NCI-H187 treated with DMSO at 0.1 percent for 48 hours (cell line): ENCODE measurements around the gene BMPR1A.
"Not testable (repeated sequence)": the region's sequence is repeated elsewhere in the genome, so short reads cannot be mapped to it uniquely, and the experiment has no call there.

ENCODE experiments used
- DNase-seq: peaks from one replicate; lab custom pipeline; 2025; lab: John Stamatoyannopoulos, UW

The BMPR1A gene

DNA sequence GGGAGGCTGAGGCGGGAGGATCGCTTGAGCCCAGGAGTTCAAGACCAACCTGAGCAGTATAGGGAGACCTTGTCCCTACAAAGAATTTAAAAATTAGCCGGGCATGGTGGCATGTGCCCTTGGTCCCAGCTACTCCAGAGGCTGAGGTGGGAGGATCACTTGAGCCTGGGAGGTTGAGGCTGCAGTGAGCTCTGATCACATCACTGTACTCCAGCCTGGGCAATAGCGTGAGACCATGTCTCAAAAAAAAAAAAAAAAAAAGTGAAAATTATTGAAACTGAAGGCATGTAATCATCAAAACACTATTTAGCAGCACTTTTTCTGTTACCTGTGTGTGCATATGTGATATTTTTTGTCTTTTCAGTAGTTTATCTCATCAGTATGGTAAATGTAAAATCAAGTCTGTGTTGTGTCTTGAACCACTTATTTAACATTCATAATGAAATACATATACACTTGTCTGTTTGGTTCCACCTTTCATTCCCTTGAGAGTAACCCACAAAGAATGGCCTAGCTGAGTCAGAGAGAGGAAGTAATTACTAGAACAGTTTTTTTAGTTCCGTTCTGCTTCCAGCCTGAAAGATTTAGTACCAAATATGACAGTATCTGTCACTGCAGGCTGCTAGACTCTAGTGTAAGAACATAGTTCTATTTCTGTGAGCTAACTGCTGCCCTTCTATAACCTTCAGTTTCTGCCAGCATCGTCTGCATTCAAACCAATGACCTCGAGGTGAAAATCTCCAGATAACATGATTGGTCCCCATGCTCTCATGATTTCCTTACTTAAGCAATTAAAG is 132.4 kb downstream of the BMPR1A start:
- no peak for DNase-seq

- DNase-seq: no peak
Observed at GRCh38 chr10:86889997-86890396, 133.6 kb downstream of the BMPR1A start.

DNA sequence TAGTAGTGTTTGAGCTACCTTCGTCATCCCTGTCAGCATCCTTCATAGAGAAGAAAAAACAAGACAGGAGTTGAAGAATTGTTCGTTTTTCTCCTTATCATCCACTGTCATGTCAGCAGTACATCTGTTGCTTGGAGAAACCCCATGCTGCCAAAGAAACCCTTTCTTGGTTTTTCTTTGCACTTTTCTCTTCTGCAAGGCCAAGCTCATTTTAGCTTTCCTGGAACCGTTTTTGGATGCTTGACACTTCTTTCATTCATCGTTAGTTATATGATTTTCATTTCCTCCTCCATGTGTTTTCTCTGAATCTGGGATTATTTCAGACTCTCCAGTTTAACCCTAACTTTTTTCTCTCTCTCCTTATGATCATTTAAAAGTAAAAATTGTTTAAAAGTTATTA is 142.1 kb downstream of the BMPR1A start:
- no peak for DNase-seq

GRCh38 chr10:86899132-86899531 is 142.7 kb downstream of the BMPR1A start:
- DNase-seq: no peak

DNA sequence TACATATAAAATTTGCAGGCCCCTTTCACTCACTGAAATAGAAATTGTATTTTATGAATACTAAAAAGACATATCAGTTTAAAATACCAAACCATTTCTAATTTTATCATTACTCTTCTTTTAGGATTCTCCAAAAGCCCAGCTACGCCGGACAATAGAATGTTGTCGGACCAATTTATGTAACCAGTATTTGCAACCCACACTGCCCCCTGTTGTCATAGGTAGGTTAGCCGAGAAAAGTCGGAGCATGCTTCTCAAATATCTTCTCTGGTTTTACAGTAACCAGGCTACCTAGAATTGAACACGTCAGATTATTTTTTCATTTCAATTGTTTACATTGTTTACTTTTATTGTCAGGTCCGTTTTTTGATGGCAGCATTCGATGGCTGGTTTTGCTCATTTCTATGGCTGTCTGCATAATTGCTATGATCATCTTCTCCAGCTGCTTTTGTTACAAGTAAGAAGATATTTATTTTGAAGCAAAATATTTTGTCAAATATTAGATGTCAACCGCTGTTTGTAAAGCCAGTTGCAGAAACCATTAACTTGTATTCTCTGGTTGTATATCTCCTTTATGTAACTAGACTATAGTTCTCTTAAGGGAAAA is 143.4 kb downstream of the BMPR1A start:
- no peak for DNase-seq

GRCh38 chr10:86900955-86901354 is 144.5 kb downstream of the BMPR1A start:
- no peak for DNase-seq

DNA sequence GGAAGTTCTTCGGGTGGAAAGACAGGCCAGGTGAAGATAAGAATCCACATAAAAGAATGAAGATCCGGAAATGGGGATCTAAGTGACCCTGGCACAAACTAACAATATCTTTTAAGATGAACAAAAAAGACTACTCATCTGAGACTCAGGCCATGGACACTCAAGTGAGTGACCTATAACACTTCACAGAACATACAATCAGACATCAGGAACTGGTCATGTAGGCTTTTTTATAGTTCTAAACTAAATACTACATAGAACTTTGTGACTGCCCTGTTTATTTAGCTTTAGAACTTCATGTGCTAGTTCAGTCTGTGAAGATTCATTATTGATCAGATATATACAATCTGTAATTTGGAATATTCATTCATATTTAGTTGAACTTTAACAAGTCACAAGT is 148.2 kb downstream of the BMPR1A start:
- DNase-seq: no peak

GRCh38 chr10:86905429-86905828 is 149.0 kb downstream of the BMPR1A start:
- DNase-seq: no peak

GRCh38 chr10:86914734-86915133 is 158.3 kb downstream of the BMPR1A start:
- DNase-seq: no peak

DNA sequence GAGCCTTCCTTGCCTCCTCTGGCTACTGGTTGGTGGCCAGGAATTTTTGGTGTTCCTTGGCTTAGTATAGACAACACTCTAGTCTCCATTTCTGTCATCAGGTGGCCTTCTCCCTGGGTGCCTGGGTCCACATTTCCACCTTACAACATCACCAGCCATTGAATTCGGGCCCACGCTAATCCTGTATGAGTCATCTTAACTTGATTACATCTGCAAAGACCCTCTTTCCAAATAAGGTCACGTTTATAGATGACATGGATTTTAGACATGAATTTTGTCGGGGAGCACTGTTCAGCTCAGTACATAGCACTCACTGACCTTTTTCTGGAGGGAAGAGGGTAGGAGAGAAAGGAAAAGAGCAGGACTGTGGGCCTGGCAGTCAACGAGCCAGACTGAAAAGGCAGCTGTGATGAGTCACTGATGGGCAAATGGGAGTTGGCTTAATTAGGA is 161.6 kb downstream of the BMPR1A start:
- no peak for DNase-seq

DNA sequence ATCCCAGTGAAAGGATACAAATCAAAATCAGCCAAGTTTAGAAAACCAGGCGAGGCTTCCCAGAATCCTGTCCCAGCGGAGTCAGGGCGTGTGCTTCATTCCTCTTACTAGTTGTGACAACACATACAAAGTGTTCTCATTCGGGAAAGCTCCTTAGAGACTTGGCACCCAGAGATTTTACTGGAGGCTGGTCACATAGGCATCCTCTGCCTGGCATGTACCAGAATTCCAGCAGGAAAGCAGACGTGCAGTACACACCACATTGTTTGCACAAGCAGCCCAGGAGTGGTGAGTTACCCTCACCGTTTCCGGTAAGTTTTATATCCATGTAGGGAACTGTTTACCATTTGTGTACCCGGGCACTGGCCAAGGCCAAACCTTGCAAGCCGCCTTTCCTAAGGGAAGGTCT is 166.1 kb downstream of the BMPR1A start:
- no peak for DNase-seq

DNA sequence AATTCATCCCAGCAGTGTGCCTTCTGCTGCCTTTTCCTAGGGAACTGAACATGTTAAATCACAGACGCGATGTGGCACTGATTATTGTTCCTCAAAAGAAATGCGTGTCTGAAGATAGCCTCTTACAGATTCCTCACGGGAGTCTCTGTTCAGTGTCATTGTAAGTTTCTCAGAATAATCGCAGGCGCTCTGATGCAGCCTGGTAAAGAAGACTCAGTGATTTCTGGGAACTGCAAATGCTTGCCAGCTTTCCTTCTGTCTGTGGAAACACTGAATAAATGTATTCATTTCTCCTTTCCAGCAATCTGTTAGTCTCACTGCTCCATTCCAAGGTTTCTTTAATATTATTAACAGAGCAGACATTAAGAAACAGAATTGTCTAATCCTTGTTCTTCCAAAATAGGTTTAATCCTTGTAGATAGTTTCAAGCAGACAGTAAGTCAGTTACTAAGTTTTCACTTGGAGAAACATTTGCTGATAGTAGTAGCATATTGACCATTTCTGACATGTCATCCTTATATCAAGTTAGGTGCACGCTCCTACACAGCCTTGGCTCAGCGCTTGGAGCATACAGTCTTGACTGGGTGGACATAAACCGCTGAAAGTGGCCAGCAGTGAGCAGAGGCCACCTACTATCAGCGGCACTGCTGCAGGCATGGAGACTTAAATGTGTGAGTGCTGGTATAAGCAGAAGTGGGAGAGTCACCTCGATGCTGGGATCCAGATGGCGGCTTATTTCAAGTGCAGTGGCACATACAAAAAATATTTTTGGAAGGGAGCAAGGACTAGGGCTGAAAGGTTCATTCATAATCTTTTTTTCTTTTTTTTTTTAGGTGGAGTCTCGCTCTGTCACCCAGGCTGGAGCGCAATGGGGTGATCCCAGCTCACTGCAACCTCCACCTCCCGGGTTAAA is 173.3 kb downstream of the BMPR1A start:
- DNase-seq: no peak

- no peak for DNase-seq
Observed at GRCh38 chr10:86931872-86932271, 175.5 kb downstream of the BMPR1A start.

- no peak for DNase-seq
Observed at GRCh38 chr10:86932674-86933073, 176.3 kb downstream of the BMPR1A start.

GRCh38 chr10:86934162-86934711 is 177.8 kb downstream of the BMPR1A start:
- not testable (repeated sequence) for DNase-seq

GRCh38 chr10:86936661-86937501 is 180.5 kb downstream of the BMPR1A start:
- DNase-seq: no peak

DNA sequence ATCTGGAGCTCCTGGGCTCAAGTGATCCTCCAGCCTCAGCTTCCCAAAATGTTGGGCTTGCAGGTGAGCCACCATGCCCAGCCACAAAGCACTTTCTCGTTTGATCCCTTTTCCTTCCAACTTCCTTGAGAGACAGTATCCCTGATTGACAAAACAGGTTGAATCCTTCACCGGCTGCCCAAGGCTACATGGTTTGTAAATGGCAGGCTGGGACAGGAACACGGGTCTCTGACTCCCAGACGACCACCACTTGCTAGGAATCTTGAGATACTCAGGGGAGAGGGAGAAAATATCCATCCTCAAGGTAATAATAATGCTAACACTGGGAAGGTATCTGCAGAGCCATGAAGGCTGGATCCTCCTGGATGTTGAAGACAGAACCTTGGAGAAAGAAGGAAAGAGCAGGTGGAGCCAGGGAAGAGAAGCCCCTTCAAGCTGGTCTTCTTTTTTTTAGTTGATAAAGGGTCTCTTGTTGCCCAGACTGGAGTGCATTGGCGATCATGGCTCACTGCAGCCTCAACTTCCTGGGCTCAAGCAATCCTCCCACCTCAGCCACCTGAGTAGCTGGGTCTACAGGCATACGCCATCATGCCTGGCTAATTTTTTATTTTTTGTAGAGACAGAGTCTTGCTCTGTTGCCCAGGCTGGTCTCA is 181.2 kb downstream of the BMPR1A start:
- no peak for DNase-seq

- DNase-seq: no peak
Observed at GRCh38 chr10:86938260-86938659, 181.8 kb downstream of the BMPR1A start.

DNA sequence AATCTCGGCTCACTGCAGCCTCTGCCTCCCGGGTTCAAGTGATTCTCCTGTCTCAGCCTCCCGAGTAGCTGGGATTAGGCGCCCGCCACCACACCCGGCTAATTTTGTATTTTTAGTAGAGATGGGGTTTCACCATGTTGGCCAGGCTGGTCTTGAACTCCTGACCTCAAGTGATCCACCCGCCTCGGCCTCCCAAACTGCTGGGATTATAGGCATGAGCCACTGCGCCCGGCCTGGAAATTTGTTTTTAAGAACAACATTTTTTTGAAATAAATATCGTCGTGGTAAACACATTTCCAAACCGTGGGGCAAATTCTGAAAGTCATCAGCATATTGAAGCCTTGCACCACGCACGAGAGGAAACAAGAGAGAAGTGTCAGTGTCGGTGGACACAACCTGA is 183.7 kb downstream of the BMPR1A start:
- DNase-seq: not testable (repeated sequence)

DNA sequence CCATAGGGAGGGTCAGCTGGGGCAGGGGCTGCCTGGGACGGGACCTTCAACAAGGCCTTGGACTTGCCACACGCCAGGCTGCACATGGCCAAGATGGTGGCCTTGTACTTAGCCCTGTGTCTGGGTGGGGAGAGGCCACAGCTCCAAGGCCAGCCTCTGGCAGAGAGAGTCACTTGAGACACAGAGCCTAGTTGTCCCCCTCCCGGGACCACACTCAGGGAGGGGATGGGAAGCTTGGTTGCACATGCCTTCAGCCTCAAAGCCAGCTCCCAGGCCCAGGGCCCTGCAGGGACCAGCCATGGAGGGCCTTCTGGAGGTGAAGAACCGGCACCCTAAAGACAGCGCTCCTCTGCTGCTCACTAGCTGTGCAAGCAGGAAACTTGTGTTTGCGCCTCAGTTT is 184.3 kb downstream of the BMPR1A start:
- no peak for DNase-seq

DNA sequence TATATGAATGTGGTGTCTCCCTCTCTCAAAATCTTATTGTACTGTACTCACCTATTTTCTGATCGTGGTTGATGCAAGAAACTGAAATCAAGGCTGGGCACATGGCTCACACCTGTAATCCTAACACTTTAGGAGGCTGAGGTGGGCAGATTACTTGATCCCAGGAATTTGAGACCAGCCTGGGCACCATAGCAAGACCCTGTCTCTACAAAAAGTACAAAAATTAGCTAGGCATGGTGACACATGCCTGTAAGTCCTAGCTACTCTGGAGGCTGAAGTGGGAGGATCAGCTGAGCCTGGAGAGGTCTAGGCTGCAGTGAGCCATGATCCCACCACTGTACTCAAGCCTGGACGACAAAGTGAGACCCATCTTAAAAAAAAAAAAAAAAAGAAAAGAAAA is 185.0 kb downstream of the BMPR1A start:
- no peak for DNase-seq
